Inflammatory macrophage treated with lipopolysaccharide for 4 hours (primary cell): ENCODE results near the gene INTS4.
"Not testable (repeated sequence)": the region's sequence is repeated elsewhere in the genome, so short reads cannot be mapped to it uniquely, and the experiment has no call there.

Experiments used
- DNase-seq: peaks from one replicate; pipeline ENCODE4 v3.0.0-alpha.2; 2020

INTS4 gene

DNA sequence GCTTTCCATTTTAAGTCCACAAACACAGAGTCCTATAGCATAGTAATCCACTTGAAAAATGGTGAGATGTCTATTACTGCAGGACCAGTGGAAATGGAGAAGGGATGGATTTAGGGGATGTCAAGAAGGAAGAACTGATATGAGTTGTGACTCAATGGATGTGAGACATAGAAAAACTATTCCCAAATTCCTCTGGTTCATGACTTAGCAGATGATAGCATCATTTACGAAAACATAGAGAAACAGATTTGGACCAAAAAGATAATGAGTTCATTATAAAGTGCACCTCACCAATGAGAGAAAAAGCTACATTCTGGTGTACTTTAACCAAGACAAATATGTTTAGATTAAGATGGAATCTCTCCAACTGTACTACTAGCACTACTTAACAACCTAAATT, 51.2 kb downstream of the INTS4 start:
- not testable (repeated sequence) for DNase-seq

DNA sequence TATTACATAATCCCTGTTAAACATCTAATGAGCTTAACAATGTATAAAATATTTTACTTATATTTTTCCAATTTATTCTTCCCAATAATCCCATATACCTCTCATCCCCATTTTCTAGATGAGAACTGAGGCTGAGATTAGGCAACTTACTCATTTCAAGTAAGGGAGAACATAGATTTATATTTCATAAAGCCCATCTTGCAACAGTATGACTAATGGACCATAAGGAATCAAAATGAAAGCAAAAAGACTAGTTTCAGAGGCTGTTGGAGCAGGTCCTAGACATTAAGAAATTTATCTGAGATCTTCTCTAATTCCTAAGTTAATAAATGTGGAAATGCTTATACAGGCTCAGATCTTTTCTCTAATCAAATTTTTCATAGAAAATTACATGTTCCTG, 52.0 kb downstream of the INTS4 start:
- peak; percentile 62 for DNase-seq

DNA sequence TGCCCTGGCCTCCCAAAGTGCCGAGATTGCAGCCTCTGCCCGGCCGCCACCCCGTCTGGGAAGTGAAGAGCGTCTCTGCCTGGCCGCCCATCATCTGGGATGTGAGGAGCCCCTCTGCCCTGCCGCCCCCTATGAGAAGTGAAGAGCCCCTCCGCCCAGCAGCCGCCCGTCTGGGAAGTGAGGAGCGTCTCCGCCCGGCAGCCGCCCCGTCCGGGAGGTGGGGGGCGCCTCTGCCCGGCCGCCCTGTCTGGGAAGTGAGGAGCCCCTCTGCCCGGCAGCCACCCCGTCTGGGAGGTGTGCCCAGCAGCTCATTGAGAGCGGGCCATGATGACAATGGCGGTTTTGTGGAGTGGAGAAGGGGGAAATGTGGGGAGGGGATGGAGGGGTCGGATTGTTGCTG, 60.9 kb downstream of the INTS4 start:
- DNase-seq, result not testable (repeated sequence)

DNA sequence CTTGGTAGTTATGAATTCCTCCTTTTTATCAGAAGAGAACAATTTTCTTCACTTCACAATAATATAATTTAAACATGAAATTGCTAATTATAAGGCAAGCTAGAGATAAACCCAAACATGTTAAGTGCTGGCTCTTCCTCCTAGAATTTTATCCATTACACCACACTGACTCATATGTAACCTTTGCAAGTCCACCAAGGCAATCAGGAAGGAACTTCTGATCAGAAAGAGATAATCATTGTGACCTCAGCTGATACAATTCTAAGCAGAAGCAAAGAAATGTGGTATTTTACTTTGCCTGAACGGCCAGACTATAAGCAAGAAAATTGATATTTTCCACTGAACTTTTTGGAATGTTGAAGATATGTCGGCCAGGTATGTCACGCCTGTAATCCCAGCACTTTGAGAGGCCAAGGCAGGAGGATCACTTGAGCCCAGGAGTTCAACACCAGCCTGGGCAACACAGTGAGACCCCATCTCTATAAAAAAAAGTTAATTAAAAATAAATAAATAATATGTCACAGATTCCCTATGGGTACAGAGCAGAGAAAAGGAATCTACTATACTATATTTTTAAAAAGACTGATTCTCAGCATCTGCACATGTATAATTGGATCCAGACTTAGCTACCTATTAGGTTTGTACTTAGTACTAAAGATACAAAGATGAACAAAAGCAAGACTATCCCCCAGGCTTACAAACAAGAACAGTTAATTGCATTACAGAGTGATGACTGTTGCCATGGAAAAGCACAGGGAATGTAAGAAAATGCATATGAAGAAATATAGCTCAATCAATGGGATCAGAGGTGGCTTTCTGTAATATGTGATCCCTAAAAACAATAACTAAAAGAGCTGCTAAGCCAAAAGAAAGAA, 63.9 kb downstream of the INTS4 start:
- peak; percentile 3 for DNase-seq

DNA sequence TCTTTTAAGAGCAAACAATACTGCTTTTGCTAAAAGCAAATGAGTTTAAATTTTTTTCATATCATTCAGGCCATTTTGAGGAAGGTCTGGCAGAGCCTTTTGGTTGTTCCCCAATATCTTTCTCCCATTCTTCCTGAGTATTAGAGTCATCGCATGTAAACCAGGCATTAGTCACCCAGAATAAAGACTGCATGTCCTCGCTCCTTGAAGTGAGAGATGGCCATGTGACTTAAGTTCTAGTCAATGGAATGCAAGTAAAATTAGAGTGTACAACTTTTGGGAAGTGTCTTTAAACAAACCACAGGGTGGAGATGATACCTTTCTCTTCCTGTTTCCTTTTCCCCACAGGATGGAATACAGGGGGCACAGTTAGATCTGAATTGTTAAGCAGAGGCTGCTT, 76.8 kb downstream of the INTS4 start:
- peak; percentile 1 for DNase-seq

DNA sequence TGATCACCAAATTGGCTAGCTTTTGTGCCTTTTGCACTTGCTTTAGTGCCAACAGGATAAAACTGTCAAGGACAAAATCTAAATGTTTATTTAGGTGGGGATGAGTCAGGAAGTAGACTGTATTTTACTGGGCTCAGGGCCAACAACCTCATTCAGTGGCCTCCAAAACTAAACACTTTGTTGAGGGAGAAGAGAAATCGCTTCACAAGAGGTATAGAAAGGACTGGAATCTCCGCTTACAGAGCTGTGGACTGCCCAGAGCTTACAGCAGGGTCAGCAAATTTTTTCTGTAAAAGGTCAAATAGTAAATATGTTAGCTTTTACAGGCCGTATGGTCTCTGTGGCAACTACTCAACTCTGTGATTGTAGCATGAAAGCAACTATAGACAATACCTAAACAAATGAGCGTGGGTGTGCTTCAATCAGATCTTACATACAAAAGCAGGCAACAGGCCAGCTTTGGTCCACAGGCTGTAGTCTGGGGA, 80.1 kb downstream of the INTS4 start:
- not testable (repeated sequence) for DNase-seq

DNA sequence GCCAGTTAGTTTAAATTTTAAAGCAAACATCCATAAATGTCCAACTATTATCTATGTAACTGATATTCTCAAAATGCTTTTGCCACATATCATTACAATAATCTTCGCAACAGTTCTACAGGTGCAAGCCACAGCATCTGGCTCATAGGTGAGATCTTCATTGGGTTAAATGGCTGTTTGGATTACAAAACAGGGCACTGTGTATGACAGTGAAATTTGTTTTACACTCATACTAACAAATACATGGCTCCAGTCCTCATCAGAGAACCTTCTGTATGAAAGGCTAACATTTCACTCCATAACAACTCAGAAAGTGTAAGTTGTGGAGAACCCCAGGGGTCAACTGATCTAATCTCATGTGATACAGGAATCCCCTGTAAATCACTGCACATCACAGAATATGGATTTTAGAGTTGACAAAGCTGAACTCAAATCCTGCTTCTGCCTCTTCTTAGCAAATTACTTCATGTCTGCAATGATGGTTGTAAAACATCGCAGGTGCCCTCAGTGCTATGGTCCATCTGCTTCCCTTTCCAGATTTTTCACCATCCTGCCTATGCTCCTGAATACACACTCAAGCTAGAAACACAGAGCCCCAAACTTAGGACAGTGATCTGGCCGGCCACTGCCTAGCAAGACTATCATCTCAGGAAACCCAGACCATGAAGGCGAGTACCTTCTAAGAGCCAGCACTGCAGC, 80.7 kb downstream of the INTS4 start:
- not testable (repeated sequence) for DNase-seq

DNA sequence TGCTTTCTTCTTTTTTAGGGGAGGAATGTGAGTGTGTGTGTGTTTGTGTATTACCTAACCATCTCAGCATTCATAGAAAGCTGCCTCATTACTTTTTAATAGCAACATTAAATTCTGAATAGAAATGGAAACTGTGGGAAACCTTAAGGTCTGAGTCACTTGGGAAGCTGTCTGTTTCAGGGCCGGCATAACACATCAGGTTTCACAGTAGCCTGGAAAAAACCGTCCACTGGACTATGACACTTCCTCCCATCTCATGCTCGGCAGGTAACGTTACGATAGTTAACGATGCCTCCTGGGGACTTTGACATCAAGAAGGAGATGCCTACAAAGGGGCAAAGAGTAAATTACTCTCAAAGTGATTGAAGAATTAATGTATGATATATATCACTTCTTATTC, 83.6 kb downstream of the INTS4 start:
- DNase-seq, result not testable (repeated sequence)

DNA sequence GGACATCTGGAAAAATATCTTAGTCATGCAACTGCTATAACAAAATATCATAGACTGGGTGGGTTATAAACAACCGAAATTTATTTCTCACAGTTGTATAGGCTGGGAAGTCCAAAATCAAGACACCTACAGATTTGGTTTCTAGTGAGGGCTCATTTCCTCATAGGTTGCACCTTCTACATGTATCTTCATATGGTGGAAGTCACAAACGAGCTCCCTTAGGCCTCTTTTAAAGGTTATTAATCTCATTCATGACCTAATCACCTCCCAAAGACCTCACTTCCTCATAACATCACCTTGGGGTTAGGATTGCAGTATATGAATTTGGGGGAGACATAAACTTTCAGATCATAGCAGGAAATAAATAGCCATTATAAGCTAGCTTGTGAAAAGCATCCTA, 85.2 kb downstream of the INTS4 start:
- DNase-seq, result no peak

DNA sequence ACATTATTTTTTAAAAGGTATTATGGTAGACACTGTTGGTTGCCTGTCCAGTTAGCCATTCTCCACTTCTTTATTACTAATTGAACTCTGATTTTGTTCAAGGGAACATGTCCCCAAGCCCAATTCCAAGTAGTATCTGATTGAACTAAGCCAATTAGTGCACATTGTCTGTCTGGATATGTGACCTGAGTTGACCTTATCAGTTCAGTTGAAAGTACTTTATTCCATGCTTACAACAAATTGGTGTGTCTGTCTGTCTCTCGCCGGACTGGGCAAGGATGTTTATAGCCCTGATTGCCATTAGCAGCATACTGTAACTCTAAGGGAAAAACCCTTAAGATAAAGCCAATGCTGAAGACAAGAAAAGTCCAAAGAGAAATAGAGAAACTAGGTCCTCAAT, 85.6 kb downstream of the INTS4 start:
- no peak for DNase-seq

DNA sequence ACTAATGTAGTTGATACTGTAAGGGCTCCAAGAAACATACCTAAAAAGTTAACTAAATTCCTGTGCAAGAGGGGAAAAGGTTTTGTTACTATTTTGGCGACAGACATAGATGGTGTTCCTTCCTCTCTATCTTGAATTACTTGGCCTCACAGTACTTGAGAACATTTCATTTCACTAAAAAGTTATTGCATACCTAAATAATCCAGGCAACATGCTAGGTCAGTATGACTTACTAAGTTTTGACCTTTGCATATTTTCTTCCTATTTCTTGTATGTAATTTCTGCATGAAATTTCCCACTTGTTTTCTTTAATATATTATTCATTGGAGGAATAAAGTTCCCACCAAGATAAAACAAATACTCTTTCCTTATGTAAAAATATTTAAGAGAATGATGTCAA, 99.5 kb downstream of the INTS4 start:
- not testable (repeated sequence) for DNase-seq

DNA sequence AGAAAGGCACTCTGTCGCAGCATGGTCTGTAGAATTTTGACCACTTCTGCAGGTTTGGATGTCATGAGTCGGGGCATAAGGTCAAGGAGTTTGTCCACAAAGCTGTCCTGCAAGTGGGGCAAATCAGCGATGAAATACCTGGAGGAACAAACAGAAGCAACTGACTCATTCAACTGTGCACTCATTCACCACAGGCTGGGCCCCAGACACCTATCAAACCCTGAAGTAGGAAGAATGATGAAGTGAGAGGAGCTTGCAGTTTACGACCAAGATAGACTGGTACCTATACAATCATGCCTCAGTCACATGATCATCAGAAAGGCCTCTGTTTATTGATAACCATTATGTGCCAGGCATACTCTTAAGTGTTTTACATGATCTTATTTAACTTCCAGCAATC, 102.8 kb downstream of the INTS4 start:
- DNase-seq, result not testable (repeated sequence)

DNA sequence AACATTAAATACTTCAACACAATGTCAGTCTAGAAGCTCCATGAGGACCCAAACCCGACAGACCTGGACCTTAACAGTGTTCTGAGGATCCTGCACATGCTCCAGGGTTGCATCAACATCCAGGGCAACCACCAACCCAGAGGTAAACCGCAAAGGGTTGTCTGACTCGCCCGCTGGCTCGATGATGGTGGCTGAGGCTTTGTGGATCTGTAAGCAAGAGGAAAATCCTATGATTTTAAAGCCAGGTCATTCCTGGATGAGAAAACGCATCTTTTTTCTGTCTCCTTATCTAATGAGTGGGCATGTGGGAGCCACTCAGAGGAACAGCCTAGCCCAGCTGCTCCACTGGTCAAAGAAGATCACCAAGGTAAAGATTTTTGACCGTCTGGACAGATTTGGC, 103.2 kb downstream of the INTS4 start:
- not testable (repeated sequence) for DNase-seq

DNA sequence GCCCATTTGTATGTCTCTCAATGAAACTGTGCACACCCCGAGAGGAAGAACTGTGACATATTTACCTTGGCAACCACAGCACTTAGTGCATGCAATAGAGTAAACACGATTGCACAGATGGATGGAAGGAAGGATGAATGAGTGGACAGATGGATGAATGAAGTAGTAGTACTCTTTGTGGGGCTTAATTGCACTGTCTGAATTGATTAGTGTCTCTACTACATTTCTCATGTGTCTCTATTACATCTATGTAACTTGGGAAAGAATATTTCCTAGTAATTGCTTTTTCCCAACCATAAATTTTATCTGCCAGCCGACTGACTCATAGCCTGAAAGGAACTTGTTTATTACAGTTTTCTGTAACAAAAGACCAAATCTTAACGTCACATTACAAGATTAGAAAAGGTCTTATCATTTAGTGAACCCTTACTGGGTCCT, 103.8 kb downstream of the INTS4 start:
- DNase-seq, result not testable (repeated sequence)

DNA sequence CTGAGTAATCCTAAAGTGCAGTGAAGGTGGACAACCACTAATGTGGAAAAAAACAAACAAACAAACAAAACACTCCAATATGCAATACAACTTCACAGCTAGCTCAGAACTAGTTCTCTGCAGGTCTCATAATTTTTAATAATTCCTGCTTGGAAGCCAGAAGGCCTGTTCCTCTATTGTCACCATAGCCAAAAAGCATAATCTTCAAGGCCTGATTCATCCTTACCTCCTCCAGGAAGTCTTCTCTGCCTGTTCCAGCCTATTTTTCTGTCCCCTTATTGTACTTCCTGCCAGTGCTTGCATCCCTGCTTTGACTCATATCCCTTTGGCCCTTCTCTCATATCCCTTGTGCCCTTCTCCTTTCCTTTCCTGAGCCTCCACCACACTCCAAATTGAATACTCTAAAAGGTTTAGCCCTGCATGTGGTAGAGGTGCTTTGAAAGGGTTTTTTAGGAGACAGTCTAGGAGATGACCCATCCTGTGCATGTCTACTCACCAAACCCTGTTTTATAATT, 104.3 kb downstream of the INTS4 start:
- DNase-seq, result not testable (repeated sequence)

DNA sequence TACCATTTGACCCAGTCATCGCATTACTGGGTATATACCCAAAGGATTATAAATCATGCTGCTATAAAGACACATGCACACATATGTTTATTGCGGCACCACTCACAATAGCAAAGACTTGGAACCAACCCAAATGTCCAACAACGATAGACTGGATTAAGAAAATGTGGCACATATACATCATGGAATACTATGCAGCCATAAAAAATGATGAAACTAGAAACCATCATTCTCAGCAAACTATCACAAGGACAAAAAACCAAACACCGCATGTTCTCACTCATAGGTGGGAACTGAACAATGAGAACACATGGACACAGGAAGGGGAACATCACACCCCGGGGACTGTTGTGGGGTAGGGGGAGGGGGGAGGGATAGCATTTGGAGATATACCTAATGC, 105.4 kb downstream of the INTS4 start:
- DNase-seq, result not testable (repeated sequence)

DNA sequence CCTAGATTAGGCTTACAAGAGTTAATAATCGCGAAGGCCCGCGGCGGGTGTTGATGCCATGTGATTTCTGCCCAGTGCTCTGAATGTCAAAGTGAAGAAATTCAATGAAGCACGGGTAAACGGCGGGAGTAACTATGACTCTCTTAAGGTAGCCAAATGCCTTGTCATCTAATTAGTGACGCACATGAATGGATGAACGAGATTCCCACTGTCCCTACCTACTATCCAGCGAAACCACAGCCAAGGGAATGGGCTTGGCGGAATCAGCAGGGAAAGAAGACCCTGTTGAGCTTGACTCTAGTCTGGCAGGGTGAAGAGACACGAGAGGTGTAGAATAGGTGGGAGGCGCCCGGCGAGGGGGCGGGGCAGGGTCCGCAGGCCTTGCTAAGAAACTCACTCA, 108.1 kb downstream of the INTS4 start:
- no peak for DNase-seq

DNA sequence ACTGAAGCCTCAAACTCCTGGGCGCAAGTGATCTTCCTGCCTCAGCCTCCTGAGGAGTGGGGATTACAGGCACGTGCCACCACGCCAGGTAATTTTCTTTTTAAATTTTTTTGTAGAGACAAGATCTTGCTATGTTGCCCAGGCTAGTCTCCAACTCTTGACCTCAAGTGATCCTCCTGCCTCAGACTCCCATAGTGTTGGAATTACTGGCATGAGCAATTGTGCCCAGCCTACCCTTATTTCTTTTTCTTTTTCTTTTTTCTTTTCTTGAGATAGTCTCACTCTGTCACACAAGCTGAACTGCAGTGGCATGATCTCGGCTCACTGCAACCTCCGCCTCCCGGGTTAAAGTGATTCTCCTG, 109.7 kb downstream of the INTS4 start:
- no peak for DNase-seq

DNA sequence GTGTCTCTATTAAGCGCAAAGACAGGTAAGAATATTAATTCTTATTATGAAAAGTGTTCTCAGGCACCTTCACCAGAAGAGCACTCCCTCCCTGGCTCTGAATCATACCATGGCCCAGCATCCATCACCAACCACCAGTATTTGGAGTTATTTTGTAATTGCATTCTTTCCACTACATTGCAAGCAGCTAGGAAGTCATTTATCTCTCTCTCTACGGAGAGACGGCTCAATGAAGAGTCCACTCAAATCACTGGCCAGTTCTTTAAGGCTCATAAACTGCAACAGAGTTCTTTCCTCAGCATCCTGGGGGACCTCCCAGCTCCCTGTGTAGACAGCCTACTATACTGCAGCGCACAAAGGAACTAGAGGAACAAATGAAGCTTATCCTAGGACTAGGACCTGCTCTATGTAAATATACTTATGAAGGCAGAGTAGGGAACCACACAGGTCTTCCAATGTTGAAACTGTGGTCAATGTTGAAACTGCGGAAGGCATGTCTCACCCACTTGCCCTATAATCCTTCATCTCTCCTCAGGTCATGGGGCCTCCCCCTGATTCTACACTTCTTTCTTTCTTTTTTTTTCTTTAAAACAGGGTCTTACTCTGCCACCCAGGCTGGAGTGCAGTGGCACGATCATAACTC, 110.2 kb downstream of the INTS4 start:
- no peak for DNase-seq

DNA sequence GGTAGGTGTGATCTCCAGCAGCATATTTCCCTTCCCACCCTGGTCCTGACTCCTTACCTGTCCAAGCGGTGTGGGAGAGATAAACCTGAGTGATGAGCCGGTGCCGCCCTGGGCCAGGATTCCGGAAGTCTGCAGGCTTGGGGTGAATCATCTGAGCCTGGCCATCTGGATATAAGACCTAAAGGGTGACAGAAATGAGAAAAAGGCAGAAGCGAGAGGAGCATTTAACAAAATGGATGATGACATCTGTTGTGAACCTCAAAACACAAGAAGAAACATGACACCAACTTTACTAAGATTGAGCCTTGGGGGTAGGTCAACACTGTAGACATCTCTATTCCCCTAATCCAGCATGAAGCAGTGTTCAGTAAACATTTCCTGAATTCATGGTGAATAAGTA, 110.7 kb downstream of the INTS4 start:
- DNase-seq, result no peak

DNA sequence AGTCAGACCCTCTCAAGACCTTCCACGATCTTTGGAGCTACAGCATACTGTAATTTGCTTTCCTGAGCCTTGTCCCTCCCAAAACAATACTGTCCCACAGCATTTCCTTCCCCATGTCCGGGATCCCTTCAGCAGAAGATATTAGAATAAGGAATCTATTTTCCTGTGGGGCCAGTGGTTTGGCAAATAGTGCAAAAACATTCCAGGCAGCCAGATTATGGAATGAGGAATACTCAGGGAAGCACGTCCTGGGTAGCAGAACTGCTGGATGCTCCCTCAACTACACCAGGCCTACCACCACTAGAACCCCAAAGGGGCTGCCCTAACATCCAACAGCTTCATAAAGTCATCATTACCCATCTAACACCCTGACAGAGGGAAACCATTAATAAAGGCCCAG, 112.1 kb downstream of the INTS4 start:
- no peak for DNase-seq

DNA sequence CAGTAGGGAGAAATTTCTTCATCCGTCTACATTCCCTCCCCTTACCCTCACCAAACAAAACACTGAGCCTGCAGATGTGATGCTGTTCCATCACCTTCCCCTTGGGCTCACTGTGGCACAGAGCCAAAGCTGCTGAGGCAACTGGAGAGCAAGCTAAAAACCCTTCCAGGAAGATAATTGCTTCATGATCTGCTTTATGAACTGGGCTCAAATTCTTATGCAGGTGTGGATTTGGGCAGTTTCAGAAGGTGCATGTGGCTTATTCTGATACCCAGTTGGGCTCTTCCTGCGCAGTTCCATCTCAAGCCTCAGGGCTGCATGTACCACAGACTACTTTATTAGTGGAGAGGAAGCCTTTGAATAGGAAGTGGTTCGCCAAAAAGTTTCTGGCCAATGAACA, 115.2 kb downstream of the INTS4 start:
- no peak for DNase-seq

DNA sequence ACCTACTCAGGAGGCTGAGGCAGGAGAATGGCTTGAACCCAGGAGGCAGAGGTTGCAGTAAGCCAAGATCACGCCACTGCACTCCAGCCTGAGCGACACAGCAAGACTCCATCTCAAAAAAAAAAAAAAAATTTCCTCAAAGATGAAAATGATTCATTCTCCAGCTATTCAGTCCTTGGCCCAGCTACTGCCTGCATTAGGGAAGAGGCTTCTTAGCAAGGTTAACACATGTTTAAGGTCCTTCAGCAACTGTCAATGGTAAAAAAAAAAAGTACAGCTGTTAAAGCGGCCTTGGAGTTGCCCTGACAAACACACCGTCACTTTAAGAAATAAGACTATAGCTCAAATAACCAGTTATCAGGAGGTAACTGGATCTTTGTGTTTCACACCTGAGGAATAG, 116.2 kb downstream of the INTS4 start:
- not testable (repeated sequence) for DNase-seq
